Cerebellar cortex (tissue), 1 donor: ENCODE measurements around the gene KCNK3.
"Not testable (repeated sequence)": the region's sequence is repeated elsewhere in the genome, so short reads cannot be mapped to it uniquely, and the experiment has no call there.

ENCODE experiments used
- DNase-seq: peaks from one replicate; pipeline ENCODE4 v3.0.0-alpha.2; 2015; ENCODE audit warnings: low spot score

KCNK3 gene

GRCh38 chr2:26730549-26731344, 38.2 kb downstream of the KCNK3 start:
- no peak for DNase-seq

DNA sequence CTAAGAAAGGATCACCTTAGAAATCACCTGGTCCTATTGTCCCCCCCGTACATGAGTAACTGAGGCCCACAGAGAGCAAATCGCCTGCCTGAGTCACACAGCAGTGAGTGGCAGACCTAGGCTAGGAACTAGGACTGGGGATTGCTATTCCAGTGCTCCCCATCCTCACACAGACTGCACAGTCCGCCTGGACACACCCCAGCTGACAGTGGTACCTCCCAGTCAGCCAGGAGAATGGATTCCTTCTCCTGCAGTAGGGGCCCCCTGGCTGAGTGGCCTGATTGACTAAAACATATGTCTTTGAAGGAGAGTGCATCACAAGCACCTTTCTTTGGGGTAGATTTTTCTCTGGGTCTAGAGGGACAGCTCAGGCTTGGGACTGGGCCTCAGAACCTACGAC, 39.2 kb downstream of the KCNK3 start:
- no peak for DNase-seq

- DNase-seq: no peak
Observed at GRCh38 chr2:26732446-26732845, 39.9 kb downstream of the KCNK3 start.

DNA sequence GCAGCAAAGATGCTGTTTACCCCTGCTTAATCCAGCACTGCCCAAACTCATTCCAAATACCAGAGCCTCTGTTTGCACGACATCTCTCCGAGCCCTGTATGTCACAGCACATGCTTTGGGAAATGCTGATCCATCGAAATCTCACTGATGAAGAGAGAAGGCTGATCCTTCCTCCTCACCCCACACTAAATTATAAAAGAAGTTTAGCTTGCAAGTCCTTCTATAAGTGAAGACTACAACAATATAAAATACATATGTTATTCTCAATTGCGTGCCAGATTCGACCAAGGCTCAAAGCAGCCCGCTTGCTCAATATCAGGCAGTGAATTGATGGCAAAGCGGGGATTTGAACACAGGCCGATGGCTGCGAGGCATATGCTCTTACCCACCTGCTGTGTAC, 40.9 kb downstream of the KCNK3 start:
- DNase-seq: no peak

- DNase-seq: no peak
Observed at GRCh38 chr2:26735097-26735496, 42.6 kb downstream of the KCNK3 start.

DNA sequence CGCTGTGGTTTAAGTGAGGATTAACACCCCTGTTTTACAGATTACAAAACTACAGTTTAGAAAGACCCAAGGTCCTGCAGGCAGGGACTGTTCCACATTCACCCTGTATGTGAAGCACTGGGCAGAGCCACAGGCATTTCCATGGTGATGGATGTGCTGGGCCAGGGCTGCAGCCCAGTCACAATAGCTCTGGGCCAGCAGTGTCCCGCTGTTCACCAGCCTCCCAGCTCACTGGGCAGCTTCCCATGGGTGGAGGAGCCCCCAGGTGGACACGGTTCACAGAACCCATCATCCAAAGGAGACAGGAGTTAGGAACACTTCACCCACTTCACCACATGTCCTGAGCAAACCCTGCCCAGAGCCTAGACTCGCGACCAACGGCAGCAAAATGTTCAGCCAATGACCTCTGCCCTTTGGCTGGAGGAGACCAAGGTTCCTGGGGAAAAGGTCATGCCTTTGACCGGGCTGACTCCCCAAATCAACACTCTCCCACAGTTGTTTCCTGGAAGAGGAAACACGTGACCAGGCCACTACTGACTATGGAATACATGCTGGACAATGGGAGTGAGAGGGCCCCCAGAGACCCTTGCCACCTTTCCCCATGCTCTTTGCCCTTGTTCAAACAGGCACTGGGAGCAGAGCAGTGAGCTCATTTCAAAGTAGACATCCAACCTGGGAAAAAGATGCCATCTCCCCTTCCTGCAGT, 43.5 kb downstream of the KCNK3 start:
- DNase-seq: no peak

DNA sequence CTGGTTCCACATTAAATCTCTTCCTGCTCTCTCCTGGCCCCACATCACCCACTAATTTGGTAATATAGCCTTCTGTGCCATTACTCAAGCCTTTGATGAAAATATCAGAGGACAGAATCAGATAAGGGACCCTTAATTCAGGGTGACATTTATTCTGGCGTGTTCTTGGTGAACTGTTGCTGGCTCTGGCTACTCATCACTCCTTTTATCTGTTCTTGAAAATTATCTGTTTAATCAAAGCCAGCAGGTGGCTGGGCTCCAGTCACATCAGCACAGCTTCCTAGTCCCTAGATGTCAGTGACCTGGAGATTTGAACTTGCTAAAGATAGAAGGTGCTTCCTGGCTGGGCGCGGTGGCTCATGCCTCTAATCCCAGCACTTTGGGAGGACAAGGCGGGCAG, 44.7 kb downstream of the KCNK3 start:
- no peak for DNase-seq

- no peak for DNase-seq
Observed at GRCh38 chr2:26738481-26738880, 46.0 kb downstream of the KCNK3 start.

DNA sequence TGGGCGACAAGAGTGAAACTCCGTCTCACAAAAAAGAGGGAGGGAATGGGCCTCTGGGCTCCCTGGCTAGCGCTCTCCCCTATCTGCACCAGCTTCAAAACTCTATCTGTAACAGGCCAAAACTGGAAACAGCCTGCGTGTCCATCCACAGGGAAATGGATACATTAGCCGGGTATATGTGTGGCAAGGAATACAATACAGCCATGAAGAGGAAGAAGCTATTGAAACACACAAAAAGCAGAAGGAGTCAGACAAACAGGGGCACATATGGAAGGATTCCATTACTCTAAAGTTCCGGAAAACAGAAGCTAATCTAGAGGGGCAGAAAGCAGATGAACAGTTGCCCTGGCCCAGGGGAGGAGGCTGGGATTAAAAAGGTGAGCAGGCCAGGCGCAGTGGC, 47.0 kb downstream of the KCNK3 start:
- no peak for DNase-seq

DNA sequence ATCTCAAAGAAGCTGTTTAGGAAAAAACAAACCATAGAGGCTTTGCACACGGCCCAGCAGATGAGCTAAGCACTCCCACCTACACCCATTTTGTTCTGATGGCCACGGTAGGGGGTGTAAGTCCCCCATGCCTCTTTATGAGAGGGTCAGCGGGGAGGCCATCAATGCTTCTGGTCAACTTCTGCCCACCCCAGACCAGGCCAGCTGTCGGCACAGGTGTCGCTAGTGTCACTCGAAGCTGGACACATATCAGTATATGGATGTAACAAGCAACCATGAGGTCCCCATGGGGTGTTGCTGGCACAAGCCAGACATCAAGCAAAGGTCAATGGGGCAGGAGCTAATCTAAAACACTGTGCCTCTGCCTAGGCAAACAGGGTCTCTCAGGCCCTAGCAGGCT, 47.8 kb downstream of the KCNK3 start:
- DNase-seq: no peak

DNA sequence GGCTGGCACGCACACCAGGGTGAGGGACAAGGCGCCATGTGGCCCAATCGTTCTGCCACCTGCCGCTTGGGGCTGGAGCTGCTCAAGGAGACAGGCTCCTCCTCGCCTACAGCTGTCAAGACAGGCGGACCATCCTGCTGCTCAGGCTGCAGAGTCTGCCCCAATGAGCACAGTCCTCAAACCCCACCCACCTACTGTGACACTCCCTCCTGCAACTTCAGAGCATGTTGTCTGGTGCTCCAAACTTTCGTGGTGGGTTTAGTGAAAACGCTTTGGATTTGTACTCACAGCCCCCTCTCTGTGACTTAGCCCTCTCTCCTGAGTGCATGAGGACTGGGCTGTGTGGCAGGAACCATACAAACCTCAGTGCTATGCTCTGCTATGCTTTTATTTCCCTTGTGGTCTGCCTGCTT, 48.4 kb downstream of the KCNK3 start:
- no peak for DNase-seq

DNA sequence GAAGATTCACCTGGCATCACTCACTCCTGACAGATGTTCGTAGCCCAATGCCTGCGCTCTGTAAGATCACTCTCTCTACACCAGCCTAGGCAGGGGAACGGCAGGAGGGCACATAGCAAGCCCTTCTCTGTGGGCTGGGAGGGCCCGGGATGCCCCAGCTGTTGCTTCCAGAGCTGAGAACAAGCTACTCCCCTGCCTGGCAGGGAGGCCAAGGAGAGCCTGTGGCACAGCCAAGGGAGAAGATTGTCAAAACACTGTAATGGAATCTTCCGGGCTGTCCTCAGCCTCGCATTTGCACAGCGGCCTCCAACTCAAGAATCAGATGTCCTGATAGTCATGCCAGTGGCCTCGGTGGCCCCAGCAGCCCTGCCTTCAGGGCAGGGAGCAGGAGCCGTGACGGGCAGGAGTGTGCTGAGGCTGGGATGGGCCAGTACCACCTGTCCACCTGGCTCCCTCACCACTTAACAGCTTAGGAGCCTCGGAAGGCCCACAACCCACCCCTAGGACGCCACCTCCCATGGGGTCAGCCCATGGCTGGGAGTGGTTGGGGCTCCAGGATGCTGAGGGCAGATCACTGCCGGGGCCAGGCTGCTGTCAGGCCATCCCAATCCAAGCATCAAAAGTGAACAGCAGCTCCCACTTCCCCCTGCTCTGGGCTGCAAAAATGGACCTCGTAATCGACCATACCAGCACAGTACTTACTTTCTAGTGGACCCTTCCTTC, 49.7 kb downstream of the KCNK3 start:
- DNase-seq: no peak

GRCh38 chr2:26743852-26744251, 51.3 kb downstream of the KCNK3 start:
- DNase-seq: no peak

GRCh38 chr2:26744953-26745352, 52.4 kb downstream of the KCNK3 start:
- no peak for DNase-seq

- DNase-seq: peak; percentile 88
Observed at GRCh38 chr2:26745609-26746327, 53.2 kb downstream of the KCNK3 start.

- DNase-seq: no peak
Observed at GRCh38 chr2:26746934-26747333, 54.4 kb downstream of the KCNK3 start.

DNA sequence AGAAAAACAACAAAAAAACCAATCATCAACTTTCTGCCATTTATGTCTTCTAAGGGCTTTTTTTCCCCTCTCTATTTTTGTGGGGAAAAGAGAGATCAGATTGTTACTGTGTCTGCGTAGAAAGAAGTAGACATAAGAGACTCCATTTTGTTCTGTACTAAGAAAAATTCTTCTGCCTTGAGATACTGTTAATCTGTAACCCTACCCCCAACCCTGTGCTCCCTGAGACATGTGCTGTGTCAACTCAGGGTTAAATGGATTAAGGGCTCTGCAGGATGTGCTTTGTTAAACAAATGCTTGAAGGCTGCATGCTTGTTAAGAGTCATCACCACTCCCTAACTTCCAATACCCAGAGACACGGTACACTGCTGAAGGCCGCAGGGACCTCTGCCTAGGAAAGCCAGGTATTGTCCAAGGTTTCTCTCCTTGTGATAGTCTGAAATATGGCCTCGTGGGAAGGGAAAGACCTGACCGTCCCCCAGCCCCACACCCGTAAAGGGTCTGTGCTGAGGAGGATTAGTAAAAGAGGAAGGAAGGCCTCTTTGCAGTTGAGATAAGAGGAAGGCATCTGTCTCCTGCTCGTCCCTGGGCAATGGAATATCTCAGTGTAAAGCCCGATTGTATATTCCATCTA, 57.4 kb downstream of the KCNK3 start:
- not testable (repeated sequence) for DNase-seq

- not testable (repeated sequence) for DNase-seq
Observed at GRCh38 chr2:26750467-26750866, 57.9 kb downstream of the KCNK3 start.

- no peak for DNase-seq
Observed at GRCh38 chr2:26752656-26753055, 60.1 kb downstream of the KCNK3 start.

DNA sequence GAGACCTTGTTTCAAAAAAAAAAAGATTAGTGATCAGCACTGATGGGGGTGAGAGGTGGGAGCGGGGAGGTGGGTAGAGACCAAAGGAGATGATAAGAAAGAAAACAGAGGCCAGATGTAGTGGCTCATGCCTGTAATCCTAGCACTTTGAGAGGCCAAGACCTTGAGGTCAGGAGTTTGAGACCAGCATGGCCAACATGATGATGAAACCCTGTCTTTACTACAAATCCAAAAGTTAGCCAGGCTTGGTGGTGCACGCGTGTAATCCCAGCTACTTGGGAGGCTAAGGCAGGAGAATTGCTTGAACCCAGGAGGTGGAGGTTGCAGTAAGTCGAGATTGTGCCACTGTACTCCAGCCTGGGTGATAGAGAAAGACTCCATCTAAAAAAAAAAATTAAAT, 62.0 kb downstream of the KCNK3 start:
- no peak for DNase-seq

DNA sequence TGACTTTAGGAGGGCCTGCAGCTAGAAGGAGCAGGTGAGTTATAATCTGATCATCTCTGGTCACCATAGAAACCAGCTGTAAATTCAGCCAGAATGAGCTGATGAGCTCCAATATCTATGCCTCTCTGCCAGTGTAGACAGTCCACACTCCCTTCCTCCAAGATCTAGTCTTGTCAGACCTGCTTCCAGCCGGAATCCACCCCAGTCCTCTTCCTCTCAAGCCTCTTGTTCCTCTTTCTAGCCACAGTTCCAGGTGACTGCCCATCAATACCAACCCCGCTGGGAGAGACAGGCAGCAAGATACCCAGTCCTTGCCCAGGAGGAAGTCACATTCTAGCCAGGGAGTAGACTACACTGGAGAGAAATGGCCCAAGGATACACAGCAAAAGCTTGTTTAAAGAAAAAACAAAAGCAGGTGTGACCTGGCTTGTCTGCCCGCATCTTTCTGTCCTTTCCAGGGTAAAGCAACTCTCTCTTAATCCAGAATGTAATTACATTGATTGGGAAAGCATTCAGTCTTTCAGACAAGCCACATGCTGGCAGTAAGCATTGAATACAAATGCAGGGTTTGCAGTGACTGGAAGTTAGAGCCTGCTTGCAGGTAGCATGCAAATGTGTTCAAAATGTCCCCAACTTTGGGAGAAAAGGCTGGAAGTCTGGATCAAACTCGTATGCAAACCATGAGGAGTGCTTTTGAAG, 62.6 kb downstream of the KCNK3 start:
- no peak for DNase-seq
